IMR-90 (cell line): ENCODE data around the gene BCDIN3D. TPM values are rescaled to one million over a fixed set of nuclear protein-coding genes. Genes with fewer than 3 reads are reported as not detected.

Experiments used
- ATAC-seq: fragments of 200-7000 bp; cut with Tn5 transposase; 2 replicates; pipeline ENCODE4 v1.9.1; 2020; ENCODE audit warnings: low read depth, mild to moderate bottlenecking, moderate library complexity
- BruUV-seq: library from RNA; stranded (reverse); fragments of 400-500 nt; replicated peaks from 2 replicates; lab custom pipeline; 2021; lab: Mats Ljungman, UMichigan
- CTCF ChIA-PET: fragments of 300-600 bp; formaldehyde crosslinking; extraction: SDS; loops from one replicate; lab custom pipeline; 2021; ENCODE audit warnings: antibody characterized with exemption; lab: Yijun Ruan, JAX
- POLR2A ChIA-PET: fragments of 300-600 bp; sonication (Branson Sonifier 250); formaldehyde crosslinking; loops from one replicate; lab custom pipeline; 2022; ENCODE audit warnings: antibody characterized with exemption; ENCODE audit not compliant: unreplicated experiment; lab: Charles Lee
- DNase-seq: peaks from one replicate; pipeline ENCODE4 v3.0.0; 2013
- H2AFZ ChIP-seq: replicated peaks from 2 replicates; pipeline ENCODE3; 2013; ENCODE audit warnings: low read length, mild to moderate bottlenecking; ENCODE audit not compliant: poor library complexity
- H2AK5ac ChIP-seq: 2 replicates; pipeline ENCODE4 v1.6.1; 2013; ENCODE audit warnings: low read depth, low read length, inconsistent platforms
- H2AK9ac ChIP-seq: replicated peaks from 2 replicates; pipeline ENCODE3; 2013; ENCODE audit warnings: mild to moderate bottlenecking, low read depth, low read length, moderate library complexity; ENCODE audit not compliant: poor library complexity
- H2BK120ac ChIP-seq: 2 replicates; pipeline ENCODE4 v1.6.1; 2013; ENCODE audit warnings: low read depth, low read length, inconsistent platforms
- H2BK15ac ChIP-seq: 3 replicates; pipeline ENCODE4 v1.6.1; 2013; ENCODE audit warnings: low read depth, low read length, inconsistent platforms
- H2BK20ac ChIP-seq: 2 replicates; pipeline ENCODE4 v1.6.1; 2013; ENCODE audit warnings: low read depth, mild to moderate bottlenecking, inconsistent platforms, low read length, moderate library complexity
- H2BK5ac ChIP-seq: 2 replicates; pipeline ENCODE4 v1.6.1; 2013; ENCODE audit warnings: mild to moderate bottlenecking, low read depth, low read length, inconsistent platforms; ENCODE audit not compliant: poor library complexity, severe bottlenecking
- H3K14ac ChIP-seq: replicated peaks from 2 replicates; pipeline ENCODE4 v1.6.1; 2013; ENCODE audit warnings: low read depth, low read length, inconsistent platforms
- H3K18ac ChIP-seq: 2 replicates; pipeline ENCODE4 v1.6.1; 2013; ENCODE audit warnings: low read depth, low read length, control low read depth
- H3K23ac ChIP-seq: 2 replicates; pipeline ENCODE4 v1.6.1; 2013; ENCODE audit warnings: low read depth, low read length, inconsistent platforms
- H3K27ac ChIP-seq: 2 replicates; pipeline ENCODE4 v1.5.1; 2013; ENCODE audit warnings: mild to moderate bottlenecking, control low read depth, low read length; ENCODE audit not compliant: insufficient read depth
- H3K27me3 ChIP-seq: 2 replicates; pipeline ENCODE4 v1.6.1; 2013; ENCODE audit warnings: low read length; ENCODE audit not compliant: control insufficient read depth, insufficient read depth
- H3K36me3 ChIP-seq: 2 replicates; pipeline ENCODE4 v1.6.1; 2013; ENCODE audit warnings: low read length, mixed read lengths; ENCODE audit not compliant: control insufficient read depth, insufficient read depth
- H3K4ac ChIP-seq: 2 replicates; pipeline ENCODE4 v1.6.1; 2013; ENCODE audit warnings: low read depth, low read length, inconsistent platforms
- H3K4me1 ChIP-seq: 2 replicates; pipeline ENCODE4 v1.6.1; 2013; ENCODE audit warnings: low read length, mixed read lengths; ENCODE audit not compliant: control insufficient read depth, insufficient read depth
- H3K4me2 ChIP-seq: 2 replicates; pipeline ENCODE4 v1.6.1; 2013; ENCODE audit warnings: low read depth, mild to moderate bottlenecking, control low read depth, low read length, moderate library complexity
- H3K4me3 ChIP-seq: 2 replicates; pipeline ENCODE4 v1.5.1; 2013; ENCODE audit warnings: low read depth, mild to moderate bottlenecking, control low read depth, low read length, moderate library complexity; ENCODE audit not compliant: insufficient read depth
- H3K56ac ChIP-seq: 2 replicates; pipeline ENCODE4 v1.6.1; 2013; ENCODE audit warnings: low read length, inconsistent platforms; ENCODE audit not compliant: insufficient read depth; ENCODE audit errors: extremely low read depth
- H3K79me1 ChIP-seq, 2 experiments: 2 replicates each; pipeline ENCODE4 v1.6.1; 2013; ENCODE audit warnings: low read length in 2 of 2, inconsistent platforms in 1 of 2, low read depth in 1 of 2
- H3K9ac ChIP-seq: 2 replicates; pipeline ENCODE4 v1.6.1; 2013; ENCODE audit warnings: low read depth, low read length, control low read depth
- H3K9me1 ChIP-seq: 2 replicates; pipeline ENCODE4 v1.6.1; 2013; ENCODE audit warnings: low read length, inconsistent platforms; ENCODE audit not compliant: insufficient read depth
- H3K9me3 ChIP-seq: 2 replicates; pipeline ENCODE4 v1.6.1; 2013; ENCODE audit warnings: low read length; ENCODE audit not compliant: control insufficient read depth, insufficient read depth
- H4K20me1 ChIP-seq: 2 replicates; pipeline ENCODE4 v1.6.1; 2013; ENCODE audit warnings: low read length, inconsistent platforms; ENCODE audit not compliant: insufficient read depth
- H4K5ac ChIP-seq: 2 replicates; pipeline ENCODE4 v1.6.1; 2013; ENCODE audit warnings: mild to moderate bottlenecking, low read depth, low read length, control low read depth
- H4K8ac ChIP-seq, 2 experiments: 2 replicates each; pipeline ENCODE4 v1.6.1; 2013; ENCODE audit warnings: low read depth in 2 of 2, low read length in 2 of 2, control low read depth in 1 of 2, inconsistent platforms in 1 of 2
- H4K91ac ChIP-seq: 2 replicates; pipeline ENCODE4 v1.6.1; 2013; ENCODE audit warnings: low read depth, low read length, inconsistent platforms; ENCODE audit not compliant: insufficient read depth
- CHD1 ChIP-seq: IDR thresholded peaks from 2 replicates; pipeline ENCODE4 v1.6.1; 2012; ENCODE audit warnings: low read depth, low read length, improper control_type of control experiment
- FOS ChIP-seq: fragments of 150-350 bp; IDR thresholded peaks from 2 replicates; pipeline ENCODE4 v1.6.1; 2016; ENCODE audit warnings: low read depth, low read length
- MAFK ChIP-seq: IDR thresholded peaks from 2 replicates; pipeline ENCODE4 v1.6.1; 2012; ENCODE audit warnings: low read depth, low read length, improper control_type of control experiment
- MAZ ChIP-seq: IDR thresholded peaks from 2 replicates; pipeline ENCODE4 v1.6.1; 2012; ENCODE audit warnings: low read depth, mild to moderate bottlenecking, low read length, improper control_type of control experiment, moderate library complexity, borderline replicate concordance
- MXI1 ChIP-seq: IDR thresholded peaks from 2 replicates; pipeline ENCODE4 v1.6.1; 2012; ENCODE audit warnings: low read depth, mild to moderate bottlenecking, low read length, moderate library complexity, borderline replicate concordance
- NFE2L2 ChIP-seq: fragments of 150-350 bp; IDR thresholded peaks from 2 replicates; pipeline ENCODE4 v1.6.1; 2016; ENCODE audit warnings: low read depth, mild to moderate bottlenecking, low read length
- POLR2A ChIP-seq: IDR thresholded peaks from 2 replicates; pipeline ENCODE4 v1.6.1; 2012; ENCODE audit warnings: mild to moderate bottlenecking, low read depth, low read length
- RAD21 ChIP-seq: IDR thresholded peaks from 2 replicates; pipeline ENCODE4 v1.6.1; 2012; ENCODE audit warnings: low read length, improper control_type of control experiment
- SMC3 ChIP-seq: fragments of 150-350 bp; IDR thresholded peaks from 2 replicates; pipeline ENCODE4 v1.6.1; 2016; ENCODE audit warnings: low read depth, mild to moderate bottlenecking, antibody characterized with exemption, low read length, moderate library complexity
- USF2 ChIP-seq: fragments of 150-350 bp; IDR thresholded peaks from 2 replicates; pipeline ENCODE4 v1.6.1; 2017; ENCODE audit warnings: mild to moderate bottlenecking, antibody characterized with exemption, low read length, low read depth
- WGBS, 2 experiments: methylation state at CpG; one replicate each; pipeline versions ENCODE4 v1.1.5 to v1.1.7; 2013; ENCODE audit warnings: missing lambda C conversion rate in 2 of 2; ENCODE audit not compliant: insufficient read length in 1 of 2; ENCODE audit errors: extremely low coverage in 2 of 2; 5-methylcytosine and 5-hydroxymethylcytosine counted together
- dilution Hi-C: fragments of 300-500 bp; cut with HindIII; formaldehyde crosslinking; loops from one replicate; pipeline ENCODE4 v1.14.3; 2018; ENCODE audit warnings: low sequenced_read_pairs; ENCODE audit not compliant: unreplicated experiment
- in situ Hi-C: fragments of 300-500 bp; cut with MboI; formaldehyde crosslinking; loops from 3 replicates; pipeline ENCODE4 v1.14.3; 2019; ENCODE audit warnings: low sequenced_read_pairs, inconsistent platforms, mixed read lengths
- intact Hi-C: fragments of 100-400 bp; cut with micrococcal nuclease; formaldehyde crosslinking; loops from 2 replicates; pipeline ENCODE4 v1.10.0; 2022
- polyA plus RNA-seq, 3 experiments: library from polyadenylated mRNA; depleted of rRNA; stranded (reverse); fragments of >200 nt; gene quantifications; 2 replicates each; pipeline ENCODE4 v1.2.3, GENCODE V29; 2012; ENCODE audit warnings: low replicate concordance in 1 of 3
- total RNA-seq: library from RNA; depleted of rRNA; stranded (reverse); fragments of >200 nt; gene quantifications from 2 replicates; pipeline ENCODE4 v1.2.3, GENCODE V29; 2012
- TF ChIP-seq, protein P1 (sequence below): fragments of 150-350 bp; IDR thresholded peaks from 2 replicates; pipeline ENCODE4 v1.6.1; 2016; ENCODE audit warnings: low read depth, mild to moderate bottlenecking, low read length, moderate library complexity, borderline replicate concordance
- TF ChIP-seq, protein P2 (sequence below): conservative IDR thresholded peaks from 2 replicates; pipeline ENCODE4 v1.5.1; 2012; ENCODE audit warnings: mild to moderate bottlenecking, low read depth, low read length, improper control_type of control experiment

Gene BCDIN3D
- total and polyA plus RNA-seq, 2 of the 4 experiments (the other 2 are of a cell fraction): 2.3 TPM

DNA sequence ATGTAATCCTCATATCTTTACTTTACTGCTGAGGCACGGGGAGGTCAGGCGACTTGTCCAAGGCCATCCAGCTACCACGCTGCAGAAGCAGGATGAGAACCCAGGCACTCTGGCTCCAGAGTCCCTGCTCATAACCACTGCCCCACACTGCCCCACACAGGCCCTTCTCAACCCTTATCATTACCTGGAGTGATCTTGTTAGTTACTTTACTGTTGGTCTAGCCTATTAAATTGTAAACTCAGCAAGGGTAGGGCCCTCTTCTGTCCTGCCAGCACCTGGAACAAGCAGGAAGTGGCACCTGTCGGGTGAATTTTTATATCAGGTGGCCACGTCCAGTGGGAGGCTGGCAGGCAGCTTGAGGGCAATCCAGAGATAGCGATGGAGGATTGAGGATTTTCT, 48.6 kb upstream of the BCDIN3D start:
- H2AK5ac ChIP-seq: no peak overlapping the region
- H3K23ac ChIP-seq: no peak overlapping the region
- peaks cover 46% of the 10 kb centered on the region for H3K27me3 ChIP-seq
- H2AK9ac ChIP-seq: no peak overlapping the region
- DNase-seq (no peak), ATAC-seq (no peak)
- ChIA-PET CTCF (no interaction called here), POLR2A (no interaction called here)
- no peak overlapping the region for H4K5ac ChIP-seq
- H2BK20ac ChIP-seq: no peak overlapping the region
- no TSS peak for BruUV-seq
- TF ChIP-seq CHD1: no peak
- TF ChIP-seq FOS: no peak
- no peak for TF ChIP-seq MXI1
- TF ChIP-seq MAFK: no peak
- TF ChIP-seq MAZ: no peak
- no peak for TF ChIP-seq SMC3
- TF ChIP-seq RAD21: no peak
- no peak for TF ChIP-seq NFE2L2
- TF ChIP-seq, protein P1, sequence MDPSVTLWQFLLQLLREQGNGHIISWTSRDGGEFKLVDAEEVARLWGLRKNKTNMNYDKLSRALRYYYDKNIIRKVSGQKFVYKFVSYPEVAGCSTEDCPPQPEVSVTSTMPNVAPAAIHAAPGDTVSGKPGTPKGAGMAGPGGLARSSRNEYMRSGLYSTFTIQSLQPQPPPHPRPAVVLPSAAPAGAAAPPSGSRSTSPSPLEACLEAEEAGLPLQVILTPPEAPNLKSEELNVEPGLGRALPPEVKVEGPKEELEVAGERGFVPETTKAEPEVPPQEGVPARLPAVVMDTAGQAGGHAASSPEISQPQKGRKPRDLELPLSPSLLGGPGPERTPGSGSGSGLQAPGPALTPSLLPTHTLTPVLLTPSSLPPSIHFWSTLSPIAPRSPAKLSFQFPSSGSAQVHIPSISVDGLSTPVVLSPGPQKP: no peak
- no peak for TF ChIP-seq USF2
- TF ChIP-seq POLR2A: no peak
- TF ChIP-seq, protein P2, sequence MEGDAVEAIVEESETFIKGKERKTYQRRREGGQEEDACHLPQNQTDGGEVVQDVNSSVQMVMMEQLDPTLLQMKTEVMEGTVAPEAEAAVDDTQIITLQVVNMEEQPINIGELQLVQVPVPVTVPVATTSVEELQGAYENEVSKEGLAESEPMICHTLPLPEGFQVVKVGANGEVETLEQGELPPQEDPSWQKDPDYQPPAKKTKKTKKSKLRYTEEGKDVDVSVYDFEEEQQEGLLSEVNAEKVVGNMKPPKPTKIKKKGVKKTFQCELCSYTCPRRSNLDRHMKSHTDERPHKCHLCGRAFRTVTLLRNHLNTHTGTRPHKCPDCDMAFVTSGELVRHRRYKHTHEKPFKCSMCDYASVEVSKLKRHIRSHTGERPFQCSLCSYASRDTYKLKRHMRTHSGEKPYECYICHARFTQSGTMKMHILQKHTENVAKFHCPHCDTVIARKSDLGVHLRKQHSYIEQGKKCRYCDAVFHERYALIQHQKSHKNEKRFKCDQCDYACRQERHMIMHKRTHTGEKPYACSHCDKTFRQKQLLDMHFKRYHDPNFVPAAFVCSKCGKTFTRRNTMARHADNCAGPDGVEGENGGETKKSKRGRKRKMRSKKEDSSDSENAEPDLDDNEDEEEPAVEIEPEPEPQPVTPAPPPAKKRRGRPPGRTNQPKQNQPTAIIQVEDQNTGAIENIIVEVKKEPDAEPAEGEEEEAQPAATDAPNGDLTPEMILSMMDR: no peak
- H4K20me1 ChIP-seq: no peaks in the 10 kb centered on the region; the same call in 1 of the 2 replicates
- WGBS, 2 experiments: no CpG with 5 or more reads among the region's 6 CpGs
- no peaks in the 10 kb centered on the region; the same call in 1 of the 2 replicates for H3K4me1 ChIP-seq
- H3K9me1 ChIP-seq: no peaks in the 10 kb centered on the region
- no peak overlapping the region for H3K27ac ChIP-seq
- H2BK15ac ChIP-seq: no peak overlapping the region
- H2AFZ ChIP-seq: no peak overlapping the region
- no peak overlapping the region for H3K4ac ChIP-seq
- no peak overlapping the region for H2BK120ac ChIP-seq
- H3K18ac ChIP-seq: no peak overlapping the region
- in situ Hi-C loops: no loop called here
- no peak overlapping the region for H3K14ac ChIP-seq
- H4K91ac ChIP-seq: no peak overlapping the region
- no peaks in the 10 kb centered on the region for H3K9me3 ChIP-seq
- H4K8ac ChIP-seq: no peak overlapping the region
- intact Hi-C loops: no loop called here
- no peaks in the 10 kb centered on the region for H3K36me3 ChIP-seq
- H2BK5ac ChIP-seq: no peak overlapping the region
- no peak overlapping the region for H3K4me2 ChIP-seq
- dilution Hi-C loops: no loop called here
- no peaks in the 10 kb centered on the region for H3K79me1 ChIP-seq
- H3K56ac ChIP-seq: no peak overlapping the region
- no peak overlapping the region for H3K9ac ChIP-seq
- no peak overlapping the region for H3K4me3 ChIP-seq
